HG02759 (cell line): ENCODE measurements around the gene MRPS33.
"Not testable (repeated sequence)": the region's sequence is repeated elsewhere in the genome, so short reads cannot be mapped to it uniquely, and the experiment has no call there.

Experiments
- ATAC-seq: cut with Tn5 transposase; IDR thresholded peaks from one replicate; pipeline ENCODE4 v1.9.1; 2021; ENCODE audit warnings: mild to moderate bottlenecking, moderate library complexity; ENCODE audit not compliant: unreplicated experiment

MRPS33 gene

GRCh38 chr7:140956997-140957396 lies 57.8 kb downstream of the MRPS33 start:
- ATAC-seq, result not testable (repeated sequence)
